ENCODE results near the gene FAM9C. TPM values are rescaled to one million over a fixed set of nuclear protein-coding genes. Genes with fewer than 3 reads are reported as not detected.

The FAM9C gene
- total and polyA plus RNA-seq, 2 donors (not counting 3 experiments of a cell fraction or from before 2014, with no cell fraction given), result not detected

DNA sequence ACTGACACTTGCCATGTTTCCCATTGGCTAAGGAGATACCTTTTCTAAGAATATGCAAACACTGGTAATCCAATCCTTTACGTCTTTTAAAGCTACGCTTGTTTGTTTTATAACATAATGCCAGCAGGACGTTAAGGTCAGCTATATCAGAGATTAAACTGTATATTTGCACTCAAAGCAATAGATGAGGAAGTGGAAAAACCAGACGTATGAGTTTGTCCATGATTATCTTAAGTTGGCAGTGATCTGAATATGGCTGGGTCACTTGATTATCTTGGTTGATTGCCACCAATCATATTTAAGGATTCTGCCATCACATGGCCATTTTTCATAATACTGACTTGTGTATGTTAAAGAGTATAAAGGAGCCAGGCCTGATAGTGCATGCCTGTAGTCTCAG lies 50.1 kb downstream of the FAM9C start:
- no peaks in the 10 kb centered on the region for H3K36me3 ChIP-seq (ENCODE audit: control insufficient read depth in 2 of 2, extremely low read depth in 1 of 2, insufficient read depth in 2 of 2, low read length in 2 of 2)
- peaks cover 2% of the 10 kb centered on the region for H3K4me1 ChIP-seq (ENCODE audit: control insufficient read depth, extremely low read depth, insufficient read depth, low read length)
- no peak overlapping the region for H3K4me3 ChIP-seq (replicated peaks in 1 of 3; ENCODE audit: insufficient read depth in 1 of 3, low read depth in 1 of 3, low read length in 3 of 3)
- no TSS peak for BruUV-seq (replicated peaks)
- TF ChIP-seq CTCF (IDR thresholded peaks at IDR 0.05; ENCODE audit: extremely low read depth in 1 of 2, insufficient read depth in 1 of 2, low read depth in 1 of 2, low read length in 2 of 2) (no peak), FOS (IDR thresholded peaks at IDR 0.05; ENCODE audit: borderline replicate concordance, insufficient read depth, low read length) (no peak), GATA2 (IDR thresholded peaks at IDR 0.05; ENCODE audit: insufficient read depth, insufficient read length, low read depth, low read length) (no peak), JUN (IDR thresholded peaks at IDR 0.05; ENCODE audit: borderline replicate concordance, insufficient read depth, insufficient read length, low read depth) (no peak), POLR2A (IDR thresholded peaks at IDR 0.05; ENCODE audit: low read depth, low read length) (no peak), MYC (IDR thresholded peaks at IDR 0.05; ENCODE audit: low read depth, low read length) (no peak), EZH2 (IDR thresholded peaks at IDR 0.05; ENCODE audit: borderline replicate concordance, low read depth, low read length, severe bottlenecking) (no peak), MAX (IDR thresholded peaks at IDR 0.05; ENCODE audit: insufficient read depth, insufficient read length) (no peak), POLR2AphosphoS5 (IDR thresholded peaks at IDR 0.05; ENCODE audit: insufficient read depth, low read depth, low read length) (no peak)
- ChIA-PET CTCF (no interaction called here), POLR2A (no interaction called here)
- H3K79me2 ChIP-seq (ENCODE audit: control insufficient read depth, insufficient read depth, low read length), result no peaks in the 10 kb centered on the region
- dilution Hi-C loops (cut with MboI; ENCODE audit: extremely low pct_ligation_motif_present, low sequenced_read_pairs), result no loop called here
- H3K9me3 ChIP-seq (replicated peaks; ENCODE audit: control insufficient read depth, insufficient read depth, low read length), result no peaks in the 10 kb centered on the region
- no peak overlapping the region for H3K27ac ChIP-seq (ENCODE audit: insufficient read depth, low read depth, low read length)
- H3K27me3 ChIP-seq (ENCODE audit: control insufficient read depth in 2 of 2, insufficient read depth in 2 of 2, low read length in 2 of 2), result no peaks in the 10 kb centered on the region
- H4K20me1 ChIP-seq (replicated peaks; ENCODE audit: control insufficient read depth, extremely low read depth, insufficient read depth, low read length), result no peaks in the 10 kb centered on the region
- H2AFZ ChIP-seq (ENCODE audit: low read depth, low read length), result no peak overlapping the region
- H3K4me2 ChIP-seq (ENCODE audit: insufficient read depth, low read length), result no peak overlapping the region
- no peaks in the 10 kb centered on the region for H3K9me1 ChIP-seq (replicated peaks; ENCODE audit: control insufficient read depth, extremely low read depth, insufficient read depth, low read length)
- FAIRE-seq (no peak), DNase-seq (ENCODE audit: low read depth, low spot score) (peak; percentile 58)
- no peak overlapping the region for H3K9ac ChIP-seq (replicated peaks; ENCODE audit: extremely low read depth, insufficient read depth, low read length)
- intact Hi-C loops (cut with micrococcal nuclease), result no loop called here

Data from endothelial cell of umbilical vein (primary cell).